ENCODE data around the gene DLG2.

Gene DLG2

DNA sequence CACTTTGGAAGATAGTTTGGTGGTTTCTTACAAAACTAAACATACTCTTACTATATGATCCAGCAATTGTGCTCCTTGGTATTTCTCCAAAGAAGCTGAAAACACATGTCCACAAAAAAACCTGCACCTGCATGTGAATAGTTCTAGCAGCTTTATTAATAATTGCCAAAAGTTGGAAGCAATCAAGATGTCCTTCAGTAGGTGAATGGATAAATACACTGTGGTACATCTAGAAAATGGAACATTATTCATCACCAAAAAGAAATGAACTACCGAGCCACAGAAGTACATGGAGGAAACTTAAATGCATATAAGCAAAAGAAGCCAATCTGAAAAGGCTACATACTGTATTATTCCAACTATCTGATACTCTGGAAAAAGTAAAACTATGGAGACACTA is 1771.9 kb downstream of the DLG2 start:
- no peaks in the 10 kb centered on the region for H3K27me3 ChIP-seq (replicated peaks in 2 of 5; ENCODE audit: control insufficient read depth in 4 of 5, insufficient read depth in 5 of 5, low read length in 4 of 5)
- H3K27ac ChIP-seq (ENCODE audit: insufficient read depth in 1 of 2, low read depth in 1 of 2, low read length in 2 of 2, poor library complexity in 1 of 2, severe bottlenecking in 2 of 2): no peak overlapping the region
- H3K4me3 ChIP-seq (ENCODE audit: control insufficient read depth in 1 of 7, extremely low read depth in 1 of 7, insufficient read depth in 4 of 7, low read depth in 2 of 7, low read length in 6 of 7): no peak overlapping the region
- DNase-seq: no peak
- H3K36me3 ChIP-seq (ENCODE audit: control insufficient read depth in 4 of 4, insufficient read depth in 4 of 4, low read length in 3 of 4): no peaks in the 10 kb centered on the region
- ChIA-PET POLR2A (no interaction called here), CTCF (no interaction called here)
- no peaks in the 10 kb centered on the region for H3K9me3 ChIP-seq (ENCODE audit: control extremely low read depth in 1 of 5, control insufficient read depth in 4 of 5, insufficient read depth in 2 of 5, low read depth in 1 of 5, low read length in 4 of 5)
- no CpG with 5 or more reads among the region's 1 CpG for WGBS (ENCODE audit: insufficient coverage)
- H3K4me1 ChIP-seq (ENCODE audit: control extremely low read depth in 1 of 4, control insufficient read depth in 4 of 4, insufficient read depth in 4 of 4, low read length in 3 of 4): no peaks in the 10 kb centered on the region

- Histone ChIP-seq H3K4me3 (ENCODE audit: control insufficient read depth in 1 of 7, extremely low read depth in 1 of 7, insufficient read depth in 4 of 7, low read depth in 2 of 7, low read length in 6 of 7) (no peak overlapping the region), H3K9me3 (ENCODE audit: control extremely low read depth in 1 of 5, control insufficient read depth in 4 of 5, insufficient read depth in 2 of 5, low read depth in 1 of 5, low read length in 4 of 5) (no peaks in the 10 kb centered on the region), H3K27ac (ENCODE audit: insufficient read depth in 1 of 2, low read depth in 1 of 2, low read length in 2 of 2, poor library complexity in 1 of 2, severe bottlenecking in 2 of 2) (no peak overlapping the region), H3K27me3 (replicated peaks in 2 of 5; ENCODE audit: control insufficient read depth in 4 of 5, insufficient read depth in 5 of 5, low read length in 4 of 5) (no peaks in the 10 kb centered on the region), H3K4me1 (ENCODE audit: control extremely low read depth in 1 of 4, control insufficient read depth in 4 of 4, insufficient read depth in 4 of 4, low read length in 3 of 4) (no peaks in the 10 kb centered on the region), H3K36me3 (ENCODE audit: control insufficient read depth in 4 of 4, insufficient read depth in 4 of 4, low read length in 3 of 4) (no peaks in the 10 kb centered on the region)
- POLR2A ChIA-PET: no interaction called here
- WGBS (ENCODE audit: insufficient coverage): 100% methylated on average over 1 of the region's 1 CpG
- CTCF ChIA-PET: no interaction called here
- DNase-seq: no peak
Measured at GRCh38 chr11:83852775-83853442, 1774.2 kb downstream of the DLG2 start.

- Histone ChIP-seq H3K27ac (ENCODE audit: insufficient read depth in 1 of 2, low read depth in 1 of 2, low read length in 2 of 2, poor library complexity in 1 of 2, severe bottlenecking in 2 of 2) (no peak overlapping the region), H3K4me3 (ENCODE audit: control insufficient read depth in 1 of 7, extremely low read depth in 1 of 7, insufficient read depth in 4 of 7, low read depth in 2 of 7, low read length in 6 of 7) (no peak overlapping the region), H3K36me3 (ENCODE audit: control insufficient read depth in 4 of 4, insufficient read depth in 4 of 4, low read length in 3 of 4) (no peaks in the 10 kb centered on the region), H3K27me3 (replicated peaks in 2 of 5; ENCODE audit: control insufficient read depth in 4 of 5, insufficient read depth in 5 of 5, low read length in 4 of 5) (no peaks in the 10 kb centered on the region), H3K4me1 (ENCODE audit: control extremely low read depth in 1 of 4, control insufficient read depth in 4 of 4, insufficient read depth in 4 of 4, low read length in 3 of 4) (no peaks in the 10 kb centered on the region), H3K9me3 (ENCODE audit: control extremely low read depth in 1 of 5, control insufficient read depth in 4 of 5, insufficient read depth in 2 of 5, low read depth in 1 of 5, low read length in 4 of 5) (no peaks in the 10 kb centered on the region)
- WGBS (ENCODE audit: insufficient coverage): 100% methylated on average over 3 of the region's 3 CpGs
- CTCF ChIA-PET: no interaction called here
- no peak for DNase-seq
- POLR2A ChIA-PET: no interaction called here
Measured at GRCh38 chr11:83852012-83852411, 1775.1 kb downstream of the DLG2 start.

- Histone ChIP-seq H3K27me3 (replicated peaks in 2 of 5; ENCODE audit: control insufficient read depth in 4 of 5, insufficient read depth in 5 of 5, low read length in 4 of 5) (no peaks in the 10 kb centered on the region), H3K4me3 (ENCODE audit: control insufficient read depth in 1 of 7, extremely low read depth in 1 of 7, insufficient read depth in 4 of 7, low read depth in 2 of 7, low read length in 6 of 7) (no peak overlapping the region), H3K36me3 (ENCODE audit: control insufficient read depth in 4 of 4, insufficient read depth in 4 of 4, low read length in 3 of 4) (no peaks in the 10 kb centered on the region), H3K9me3 (ENCODE audit: control extremely low read depth in 1 of 5, control insufficient read depth in 4 of 5, insufficient read depth in 2 of 5, low read depth in 1 of 5, low read length in 4 of 5) (no peaks in the 10 kb centered on the region), H3K27ac (ENCODE audit: insufficient read depth in 1 of 2, low read depth in 1 of 2, low read length in 2 of 2, poor library complexity in 1 of 2, severe bottlenecking in 2 of 2) (no peak overlapping the region), H3K4me1 (ENCODE audit: control extremely low read depth in 1 of 4, control insufficient read depth in 4 of 4, insufficient read depth in 4 of 4, low read length in 3 of 4) (peaks cover 0 to 14% (median 5%) of the 10 kb centered on the region in 4 experiments)
- no CpG with 5 or more reads among the region's 6 CpGs for WGBS (ENCODE audit: insufficient coverage)
- ChIA-PET CTCF (no interaction called here), POLR2A (no interaction called here)
- DNase-seq: no peak
Measured at GRCh38 chr11:83847467-83848034, 1779.6 kb downstream of the DLG2 start.

- WGBS (ENCODE audit: insufficient coverage): 17% methylated on average over 1 of the region's 1 CpG
- peak; percentile 15 to 76 (median 64) for DNase-seq
- no peaks in the 10 kb centered on the region for H3K36me3 ChIP-seq (ENCODE audit: control insufficient read depth in 4 of 4, insufficient read depth in 4 of 4, low read length in 3 of 4)
- no peak overlapping the region for H3K27ac ChIP-seq (ENCODE audit: insufficient read depth in 1 of 2, low read depth in 1 of 2, low read length in 2 of 2, poor library complexity in 1 of 2, severe bottlenecking in 2 of 2)
- CTCF ChIA-PET: interaction anchor here (1.5 to 1.6 kb wide), 2 partner anchors 10 to 26 kb away, joined by 5 read pairs; no protein-coding TSS in a partner anchor
- H3K4me1 ChIP-seq (ENCODE audit: control extremely low read depth in 1 of 4, control insufficient read depth in 4 of 4, insufficient read depth in 4 of 4, low read length in 3 of 4): peaks cover 0 to 14% (median 5%) of the 10 kb centered on the region in 4 experiments
- no peaks in the 10 kb centered on the region for H3K9me3 ChIP-seq (ENCODE audit: control extremely low read depth in 1 of 5, control insufficient read depth in 4 of 5, insufficient read depth in 2 of 5, low read depth in 1 of 5, low read length in 4 of 5)
- H3K4me3 ChIP-seq (ENCODE audit: control insufficient read depth in 1 of 7, extremely low read depth in 1 of 7, insufficient read depth in 4 of 7, low read depth in 2 of 7, low read length in 6 of 7): no peak overlapping the region
- no peaks in the 10 kb centered on the region for H3K27me3 ChIP-seq (replicated peaks in 2 of 5; ENCODE audit: control insufficient read depth in 4 of 5, insufficient read depth in 5 of 5, low read length in 4 of 5)
- POLR2A ChIA-PET: no interaction called here
Measured at GRCh38 chr11:83845797-83846196, 1781.3 kb downstream of the DLG2 start.

GRCh38 chr11:83840326-83840725 is 1786.8 kb downstream of the DLG2 start:
- DNase-seq: no peak
- no CpG with 5 or more reads among the region's 2 CpGs for WGBS (ENCODE audit: insufficient coverage)
- Histone ChIP-seq H3K27me3 (replicated peaks in 2 of 5; ENCODE audit: control insufficient read depth in 4 of 5, insufficient read depth in 5 of 5, low read length in 4 of 5) (peaks cover 0 to 2% (median 0%) of the 10 kb centered on the region in 5 experiments), H3K27ac (ENCODE audit: insufficient read depth in 1 of 2, low read depth in 1 of 2, low read length in 2 of 2, poor library complexity in 1 of 2, severe bottlenecking in 2 of 2) (no peak overlapping the region), H3K36me3 (ENCODE audit: control insufficient read depth in 4 of 4, insufficient read depth in 4 of 4, low read length in 3 of 4) (no peaks in the 10 kb centered on the region), H3K4me3 (ENCODE audit: control insufficient read depth in 1 of 7, extremely low read depth in 1 of 7, insufficient read depth in 4 of 7, low read depth in 2 of 7, low read length in 6 of 7) (no peak overlapping the region), H3K4me1 (ENCODE audit: control extremely low read depth in 1 of 4, control insufficient read depth in 4 of 4, insufficient read depth in 4 of 4, low read length in 3 of 4) (peaks cover 0 to 4% (median 0%) of the 10 kb centered on the region in 4 experiments), H3K9me3 (ENCODE audit: control extremely low read depth in 1 of 5, control insufficient read depth in 4 of 5, insufficient read depth in 2 of 5, low read depth in 1 of 5, low read length in 4 of 5) (no peaks in the 10 kb centered on the region)
- ChIA-PET CTCF (no interaction called here), POLR2A (no interaction called here)

- H3K4me1 ChIP-seq (ENCODE audit: control extremely low read depth in 1 of 4, control insufficient read depth in 4 of 4, insufficient read depth in 4 of 4, low read length in 3 of 4): no peaks in the 10 kb centered on the region
- CTCF ChIA-PET: interaction anchor here (0.7 to 2.5 kb wide), 13 partner anchors 8 to 1753 kb away, joined by 3 to 17 read pairs (median 4); no protein-coding TSS in a partner anchor
- peaks cover 0 to 7% (median 0%) of the 10 kb centered on the region in 5 experiments for H3K27me3 ChIP-seq (replicated peaks in 2 of 5; ENCODE audit: control insufficient read depth in 4 of 5, insufficient read depth in 5 of 5, low read length in 4 of 5)
- no peaks in the 10 kb centered on the region for H3K9me3 ChIP-seq (ENCODE audit: control extremely low read depth in 1 of 5, control insufficient read depth in 4 of 5, insufficient read depth in 2 of 5, low read depth in 1 of 5, low read length in 4 of 5)
- DNase-seq: peak; percentile 39 to 67 (median 61)
- H3K27ac ChIP-seq (ENCODE audit: insufficient read depth in 1 of 2, low read depth in 1 of 2, low read length in 2 of 2, poor library complexity in 1 of 2, severe bottlenecking in 2 of 2): no peak overlapping the region
- no peak overlapping the region for H3K4me3 ChIP-seq (ENCODE audit: control insufficient read depth in 1 of 7, extremely low read depth in 1 of 7, insufficient read depth in 4 of 7, low read depth in 2 of 7, low read length in 6 of 7)
- 47% methylated on average over 6 of the region's 10 CpGs for WGBS (ENCODE audit: insufficient coverage)
- POLR2A ChIA-PET: no interaction called here
- H3K36me3 ChIP-seq (ENCODE audit: control insufficient read depth in 4 of 4, insufficient read depth in 4 of 4, low read length in 3 of 4): no peaks in the 10 kb centered on the region
Measured at GRCh38 chr11:83836883-83837654, 1790.1 kb downstream of the DLG2 start.

Data from common myeloid progenitor, CD34-positive (primary cell).